K562 (cell line): ENCODE measurements around the gene NUMB. TPM values are rescaled to one million over a fixed set of nuclear protein-coding genes. Genes with fewer than 3 reads are reported as not detected.

Experiments used
- ATAC-seq: fragments of 200-7000 bp; cut with Tn5 transposase; 3 replicates; pipeline ENCODE4 v1.9.1; 2020; ENCODE audit warnings: moderate library complexity
- BruUV-seq: library from RNA; stranded (reverse); fragments of 400-500 nt; replicated peaks from 2 replicates; lab custom pipeline; 2021; lab: Mats Ljungman, UMichigan
- CTCF ChIA-PET: fragments of 300-600 bp; formaldehyde crosslinking; extraction: SDS; loops from one replicate; lab custom pipeline; 2021; ENCODE audit warnings: low intra/inter-chr PET ratio; lab: Yijun Ruan, JAX
- POLR2A ChIA-PET: fragments of 300-600, 350-650 bp; sonication (Branson Sonifier 250); formaldehyde crosslinking; extraction: SDS; loops from one replicate; lab custom pipeline; 2021; ENCODE audit warnings: antibody characterized with exemption, inconsistent platforms; lab: Yijun Ruan, JAX
- DNase-seq, 4 experiments: peaks; one replicate each; pipeline versions ENCODE4 v3.0.0 to v3.0.0-alpha.2; 2011 to 2018; ENCODE audit warnings: low spot score in 3 of 4, mixed read lengths in 3 of 4; ENCODE audit errors: extremely low read depth in 1 of 4
- FAIRE-seq: peaks from 2 replicates; lab custom pipeline; 2011; peaks lifted over from hg19 to GRCh38; lab: Jason Lieb, UNC
- H2AFZ ChIP-seq: 2 replicates; pipeline ENCODE4 v1.6.0; 2011; ENCODE audit warnings: low read depth, low read length, control low read depth, inconsistent platforms
- H3K27ac ChIP-seq: fragments of 200-600 bp; 3 replicates; pipeline ENCODE4 v1.8.0; 2011; ENCODE audit warnings: low read depth, mild to moderate bottlenecking, control low read depth, inconsistent platforms, low read length, moderate library complexity, mixed read lengths; ENCODE audit errors: extremely low read depth
- H3K27me3 ChIP-seq, 2 experiments: fragments of 300-600 bp in 1 of 2; 2 replicates in 1 of 2; 3 replicates in 1 of 2; pipeline versions ENCODE4 v1.6.0 to v1.8.0; 2011; ENCODE audit warnings: inconsistent platforms in 2 of 2, low read length in 2 of 2, mild to moderate bottlenecking in 1 of 2, mixed read lengths in 1 of 2, moderate library complexity in 1 of 2; ENCODE audit not compliant: control insufficient read depth in 2 of 2, insufficient read depth in 2 of 2
- H3K36me3 ChIP-seq: fragments of 300-600 bp; 3 replicates; pipeline ENCODE4 v1.8.0; 2011; ENCODE audit warnings: mild to moderate bottlenecking, low read length, inconsistent platforms; ENCODE audit not compliant: control insufficient read depth, insufficient read depth
- H3K4me1 ChIP-seq, 2 experiments: fragments of 200-600 bp in 1 of 2; replicated peaks in 1 of 2; 2 replicates in 1 of 2; 3 replicates in 1 of 2; pipeline versions ENCODE4 v1.5.1 to v1.8.0; 2011; ENCODE audit warnings: inconsistent platforms in 2 of 2, low read length in 2 of 2, mild to moderate bottlenecking in 1 of 2, mixed read lengths in 1 of 2, moderate library complexity in 1 of 2; ENCODE audit not compliant: control insufficient read depth in 2 of 2, insufficient read depth in 2 of 2
- H3K4me2 ChIP-seq: 2 replicates; pipeline ENCODE4 v1.6.1; 2011; ENCODE audit warnings: low read length, control low read depth, inconsistent platforms, mixed read lengths; ENCODE audit not compliant: insufficient read depth
- H3K4me3 ChIP-seq: fragments of 200-600 bp; sonication (generic), shearing (Covaris generic); 2 replicates; pipeline ENCODE4 v1.5.1; 2016; ENCODE audit warnings: control low read depth, inconsistent platforms
- H3K79me2 ChIP-seq: fragments of 200-600 bp; 3 replicates; pipeline ENCODE4 v1.8.0; 2011; ENCODE audit warnings: low read length, inconsistent platforms; ENCODE audit not compliant: control insufficient read depth, insufficient read depth
- H3K9ac ChIP-seq, 2 experiments: 2 replicates each; pipeline versions ENCODE4 v1.6.0 to v1.6.1; 2011; ENCODE audit warnings: low read depth in 2 of 2, low read length in 2 of 2, control low read depth in 1 of 2, inconsistent platforms in 1 of 2, mild to moderate bottlenecking in 1 of 2, mixed read lengths in 1 of 2; ENCODE audit not compliant: insufficient read depth in 1 of 2
- H3K9me1 ChIP-seq: one replicate; pipeline ENCODE4 v1.6.0; 2011; ENCODE audit warnings: inconsistent platforms, mild to moderate bottlenecking, low read length, moderate library complexity; ENCODE audit not compliant: control insufficient read depth, insufficient read depth
- H3K9me3 ChIP-seq: replicated peaks from 2 replicates; pipeline ENCODE4 v1.5.1; 2011; ENCODE audit warnings: low read depth, low read length, inconsistent platforms; ENCODE audit not compliant: control insufficient read depth, insufficient read depth
- H4K20me1 ChIP-seq: replicated peaks from 2 replicates; pipeline ENCODE4 v1.6.1; 2011; ENCODE audit warnings: low read length, inconsistent platforms, mixed read lengths; ENCODE audit not compliant: control insufficient read depth, insufficient read depth
- BRF1 ChIP-seq: IDR thresholded peaks from 3 replicates; pipeline ENCODE4 v1.6.1; 2011; ENCODE audit warnings: borderline replicate concordance, mild to moderate bottlenecking; ENCODE audit not compliant: insufficient read length; ENCODE audit errors: extremely low read depth
- CREM ChIP-seq: IDR thresholded peaks from 2 replicates; pipeline ENCODE4 v1.6.1; 2014; ENCODE audit warnings: antibody characterized with exemption, low read depth
- FOS ChIP-seq: IDR thresholded peaks from 3 replicates; pipeline ENCODE4 v1.6.1; 2011; ENCODE audit not compliant: insufficient read length; ENCODE audit errors: extremely low read depth
- GABPA ChIP-seq: fragments of 200-800 bp; sonication (Bioruptor generic); conservative IDR thresholded peaks from 2 replicates; pipeline ENCODE4 v1.6.1; 2016; ENCODE audit warnings: low read depth, missing genetic modification characterization, missing compliant biosample characterization
- NCOR1 ChIP-seq: fragments of 450-650 bp; IDR thresholded peaks from 2 replicates; pipeline ENCODE4 v1.6.1; 2016; ENCODE audit warnings: mild to moderate bottlenecking, moderate library complexity
- SRSF1 ChIP-seq: fragments of 200-400 bp; formaldehyde crosslinking; IDR thresholded peaks from 2 replicates; pipeline ENCODE4 v1.6.1; 2017; ENCODE audit warnings: mild to moderate bottlenecking, low read depth, low read length, moderate library complexity
- THAP12 ChIP-seq: fragments of 250-450 bp; sonication (Bioruptor Pico); IDR thresholded peaks from 2 replicates; pipeline ENCODE4 v1.9.0; 2021; ENCODE audit warnings: mild to moderate bottlenecking, inconsistent platforms
- THRAP3 ChIP-seq: fragments of 450-650 bp; IDR thresholded peaks from 2 replicates; pipeline ENCODE4 v1.6.1; 2016; ENCODE audit warnings: mild to moderate bottlenecking, inconsistent platforms, borderline replicate concordance
- WGBS: fragments of 100-300 bp; shearing (Covaris generic); methylation state at CpG from one replicate; pipeline ENCODE4 v1.1.6; 2016; ENCODE audit warnings: low coverage, mixed read lengths; ENCODE audit not compliant: insufficient coverage; ENCODE audit errors: missing lambda C conversion rate; 5-methylcytosine and 5-hydroxymethylcytosine counted together
- in situ Hi-C: fragments of 300-500 bp; cut with MboI; formaldehyde crosslinking; loops from 4 replicates; pipeline ENCODE4 v1.15.0; 2018; ENCODE audit warnings: inconsistent platforms, mixed read lengths
- intact Hi-C: fragments of 100-400 bp; cut with micrococcal nuclease; formaldehyde crosslinking; loops from 2 replicates; pipeline ENCODE4 v1.14.2; 2022
- polyA plus RNA-seq, 8 experiments: library from polyadenylated mRNA; depleted of rRNA in 4 of 8; stranded (reverse) in 5 of 8; unstranded in 3 of 8; fragments of >200 nt; fragmentation: Nextera tagmentation in 2 of 8; fragmentation: Illumina TruSeq in 1 of 8; extraction: Ambion mirVana in 2 of 8; extraction: Trizol in 1 of 8; gene quantifications; 2 replicates each; pipeline versions ENCODE4 v1.2.1 to v1.2.3, GENCODE V29; 2011 to 2014; ENCODE audit warnings: inconsistent platforms in 1 of 8, missing spikeins in 1 of 8
- total RNA-seq, 7 experiments: library from RNA; depleted of rRNA in 6 of 7; stranded (reverse); fragments of >200 nt in 6 of 7; fragmentation: Illumina TruSeq in 2 of 7; extraction: Trizol in 2 of 7; gene quantifications; 2 replicates each; pipeline versions ENCODE4 v1.2.1 to v1.2.3, GENCODE V29; 2011 to 2021; ENCODE audit warnings: low replicate concordance in 1 of 7
- TF ChIP-seq, protein P1 (sequence below), 2 experiments: fragments of 450-650 bp; formaldehyde crosslinking in 1 of 2; IDR thresholded peaks; 2 replicates each; pipeline versions ENCODE4 v1.4.0 to v1.6.1; 2014 to 2020; ENCODE audit warnings: mild to moderate bottlenecking in 2 of 2, borderline replicate concordance in 1 of 2, low read depth in 1 of 2

Gene NUMB
- total and polyA plus RNA-seq, 9 of the 15 experiments (the other 6 are each of a cell fraction or from before 2014, with no cell fraction given) = 13.5 to 54.0 (median 32.3) TPM

- peaks cover 38 to 84% of the 10 kb centered on the region in 2 experiments for H3K27me3 ChIP-seq
- ChIA-PET CTCF (no interaction called here), POLR2A (interaction anchor here (0.6 kb wide), 1 partner anchor 16 kb away, joined by 3 read pairs; no protein-coding TSS in a partner anchor)
- no peak overlapping the region for H3K4me2 ChIP-seq
- 0 out of 2 replicates have a peak, but pooled peaks cover 4% of the 10 kb centered on the region for H4K20me1 ChIP-seq
- intact Hi-C loops (loop anchor here (5.0 kb wide), 1 partner anchor 234 kb away; no protein-coding TSS in a partner anchor), in situ Hi-C loops (loop anchor here (10.0 kb wide), 1 partner anchor 723 kb away; no protein-coding TSS in a partner anchor)
- ATAC-seq (no peak), DNase-seq (peak in 1 of 4 experiments; percentile 7), FAIRE-seq (no peak)
- WGBS = no CpG with 5 or more reads among the region's 73 CpGs
- H3K79me2 ChIP-seq = no peaks in the 10 kb centered on the region
- H2AFZ ChIP-seq = no peak overlapping the region
- TF ChIP-seq THRAP3 = no peak
- no peak for TF ChIP-seq NCOR1
- TF ChIP-seq CREM = no peak
- no peak for TF ChIP-seq THAP12 (CRISPR knock-in tag)
- TF ChIP-seq FOS = no peak
- TF ChIP-seq, protein P1, sequence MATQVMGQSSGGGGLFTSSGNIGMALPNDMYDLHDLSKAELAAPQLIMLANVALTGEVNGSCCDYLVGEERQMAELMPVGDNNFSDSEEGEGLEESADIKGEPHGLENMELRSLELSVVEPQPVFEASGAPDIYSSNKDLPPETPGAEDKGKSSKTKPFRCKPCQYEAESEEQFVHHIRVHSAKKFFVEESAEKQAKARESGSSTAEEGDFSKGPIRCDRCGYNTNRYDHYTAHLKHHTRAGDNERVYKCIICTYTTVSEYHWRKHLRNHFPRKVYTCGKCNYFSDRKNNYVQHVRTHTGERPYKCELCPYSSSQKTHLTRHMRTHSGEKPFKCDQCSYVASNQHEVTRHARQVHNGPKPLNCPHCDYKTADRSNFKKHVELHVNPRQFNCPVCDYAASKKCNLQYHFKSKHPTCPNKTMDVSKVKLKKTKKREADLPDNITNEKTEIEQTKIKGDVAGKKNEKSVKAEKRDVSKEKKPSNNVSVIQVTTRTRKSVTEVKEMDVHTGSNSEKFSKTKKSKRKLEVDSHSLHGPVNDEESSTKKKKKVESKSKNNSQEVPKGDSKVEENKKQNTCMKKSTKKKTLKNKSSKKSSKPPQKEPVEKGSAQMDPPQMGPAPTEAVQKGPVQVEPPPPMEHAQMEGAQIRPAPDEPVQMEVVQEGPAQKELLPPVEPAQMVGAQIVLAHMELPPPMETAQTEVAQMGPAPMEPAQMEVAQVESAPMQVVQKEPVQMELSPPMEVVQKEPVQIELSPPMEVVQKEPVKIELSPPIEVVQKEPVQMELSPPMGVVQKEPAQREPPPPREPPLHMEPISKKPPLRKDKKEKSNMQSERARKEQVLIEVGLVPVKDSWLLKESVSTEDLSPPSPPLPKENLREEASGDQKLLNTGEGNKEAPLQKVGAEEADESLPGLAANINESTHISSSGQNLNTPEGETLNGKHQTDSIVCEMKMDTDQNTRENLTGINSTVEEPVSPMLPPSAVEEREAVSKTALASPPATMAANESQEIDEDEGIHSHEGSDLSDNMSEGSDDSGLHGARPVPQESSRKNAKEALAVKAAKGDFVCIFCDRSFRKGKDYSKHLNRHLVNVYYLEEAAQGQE (IDR thresholded peaks at IDR 0.05; ENCODE audit: borderline replicate concordance) = no peak
- TF ChIP-seq, protein P1 (CRISPR knock-in tag; IDR thresholded peaks at IDR 0.05; ENCODE audit: low read depth) = no peak
- no peak for TF ChIP-seq GABPA (tag)
- TF ChIP-seq BRF1 = no peak
- TF ChIP-seq SRSF1 = no peak
- peaks cover 2% of the 10 kb centered on the region for H3K9me1 ChIP-seq
- H3K4me3 ChIP-seq = no peak overlapping the region
- peaks cover 0 to 22% of the 10 kb centered on the region in 2 experiments; a peak in 2 of 5 replicates for H3K4me1 ChIP-seq
- no peak overlapping the region for H3K9ac ChIP-seq
- BruUV-seq = no TSS peak
- H3K27ac ChIP-seq = no peak overlapping the region
- H3K9me3 ChIP-seq = no peaks in the 10 kb centered on the region
- H3K36me3 ChIP-seq = no peaks in the 10 kb centered on the region
Measured at GRCh38 chr14:73237786-73238423, 220.4 kb downstream of the NUMB start.
